ENCODE results near the gene FARSB. TPM values are rescaled to one million over a fixed set of nuclear protein-coding genes. Genes with fewer than 3 reads are reported as not detected.

The FARSB gene
- total and polyA plus RNA-seq, 2 donors (not counting 1 experiment from before 2014, with no cell fraction given), result 9.4 to 34.8 TPM

DNA sequence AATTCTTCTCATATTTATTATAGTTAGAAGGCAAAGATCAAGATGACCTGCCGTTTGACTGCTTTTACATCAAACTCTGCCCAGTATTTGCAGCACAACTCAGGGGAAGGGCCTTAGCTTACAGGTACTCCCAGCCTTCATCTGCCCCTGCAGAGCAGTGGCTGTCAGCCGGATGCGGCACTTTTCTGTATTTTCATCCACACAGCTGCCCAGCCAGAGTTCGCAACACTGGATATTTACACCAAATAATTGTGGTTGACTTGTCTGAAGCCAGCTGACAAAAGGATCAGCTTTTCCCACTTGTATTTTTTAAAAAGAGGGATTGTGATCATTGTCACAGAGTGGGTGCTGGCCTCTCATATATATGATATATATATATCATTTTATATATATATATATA lies 94.7 kb downstream of the FARSB start:
- Histone ChIP-seq H3K4me1 (ENCODE audit: control insufficient read depth, extremely low read depth, insufficient read depth, low read length) (no peaks in the 10 kb centered on the region), H3K27ac (ENCODE audit: insufficient read depth, low read length) (no peak overlapping the region), H4K20me1 (ENCODE audit: control insufficient read depth, extremely low read depth, insufficient read depth, low read length) (no peaks in the 10 kb centered on the region), H3K36me3 (ENCODE audit: control insufficient read depth, insufficient read depth, low read length) (no peaks in the 10 kb centered on the region), H3K4me3 (replicated peaks in 1 of 4; ENCODE audit: control extremely low read depth in 1 of 4, insufficient read depth in 1 of 4, low read depth in 3 of 4, low read length in 4 of 4) (no peak overlapping the region), H3K27me3 (ENCODE audit: control insufficient read depth, insufficient read depth, low read length) (no peaks in the 10 kb centered on the region), H3K9me3 (ENCODE audit: control insufficient read depth, insufficient read depth, low read depth, low read length) (no peaks in the 10 kb centered on the region), H2AFZ (ENCODE audit: low read length) (no peak overlapping the region), H3K4me2 (ENCODE audit: extremely low read depth, insufficient read depth, low read length) (no peak overlapping the region), H3K79me2 (ENCODE audit: control insufficient read depth, insufficient read depth, low read length) (no peaks in the 10 kb centered on the region), H3K9ac (ENCODE audit: insufficient read depth, low read length) (no peak overlapping the region)
- TF ChIP-seq, protein P1, sequence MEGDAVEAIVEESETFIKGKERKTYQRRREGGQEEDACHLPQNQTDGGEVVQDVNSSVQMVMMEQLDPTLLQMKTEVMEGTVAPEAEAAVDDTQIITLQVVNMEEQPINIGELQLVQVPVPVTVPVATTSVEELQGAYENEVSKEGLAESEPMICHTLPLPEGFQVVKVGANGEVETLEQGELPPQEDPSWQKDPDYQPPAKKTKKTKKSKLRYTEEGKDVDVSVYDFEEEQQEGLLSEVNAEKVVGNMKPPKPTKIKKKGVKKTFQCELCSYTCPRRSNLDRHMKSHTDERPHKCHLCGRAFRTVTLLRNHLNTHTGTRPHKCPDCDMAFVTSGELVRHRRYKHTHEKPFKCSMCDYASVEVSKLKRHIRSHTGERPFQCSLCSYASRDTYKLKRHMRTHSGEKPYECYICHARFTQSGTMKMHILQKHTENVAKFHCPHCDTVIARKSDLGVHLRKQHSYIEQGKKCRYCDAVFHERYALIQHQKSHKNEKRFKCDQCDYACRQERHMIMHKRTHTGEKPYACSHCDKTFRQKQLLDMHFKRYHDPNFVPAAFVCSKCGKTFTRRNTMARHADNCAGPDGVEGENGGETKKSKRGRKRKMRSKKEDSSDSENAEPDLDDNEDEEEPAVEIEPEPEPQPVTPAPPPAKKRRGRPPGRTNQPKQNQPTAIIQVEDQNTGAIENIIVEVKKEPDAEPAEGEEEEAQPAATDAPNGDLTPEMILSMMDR (conservative IDR thresholded peaks at IDR 0.05 in 1 of 2, IDR thresholded peaks at IDR 0.05 in 1 of 2; ENCODE audit: low read depth in 1 of 2, low read length in 2 of 2), result no peak
- TF ChIP-seq EZH2 (IDR thresholded peaks at IDR 0.05; ENCODE audit: low read length, missing control alignments), result no peak
- DNase-seq (ENCODE audit: low read depth in 2 of 2), result no peak

DNA sequence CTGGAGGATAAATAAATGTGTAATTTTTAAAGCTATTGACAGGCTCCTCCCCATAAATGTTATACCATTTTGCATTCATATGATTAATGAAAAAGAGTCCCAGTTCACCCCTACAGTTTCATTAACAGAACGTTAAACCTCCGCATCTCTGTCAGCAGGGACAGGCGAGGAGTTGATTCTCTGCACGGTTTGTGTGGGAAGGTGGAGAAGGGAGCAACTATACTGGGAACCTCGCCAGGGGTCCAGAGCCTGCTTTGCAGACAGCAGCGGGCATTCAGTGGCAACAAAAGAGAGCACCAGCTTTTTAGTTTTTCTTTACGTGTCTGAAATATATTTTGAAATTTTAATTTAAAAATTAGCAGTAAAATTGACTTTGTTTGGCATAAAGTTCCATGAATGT lies 101.4 kb downstream of the FARSB start:
- no peak for DNase-seq (ENCODE audit: low read depth in 2 of 2)
- Histone ChIP-seq H3K4me3 (replicated peaks in 1 of 4; ENCODE audit: control extremely low read depth in 1 of 4, insufficient read depth in 1 of 4, low read depth in 3 of 4, low read length in 4 of 4) (no peak overlapping the region), H3K9ac (ENCODE audit: insufficient read depth, low read length) (no peak overlapping the region), H3K79me2 (ENCODE audit: control insufficient read depth, insufficient read depth, low read length) (no peaks in the 10 kb centered on the region), H3K27ac (ENCODE audit: insufficient read depth, low read length) (no peak overlapping the region), H3K9me3 (ENCODE audit: control insufficient read depth, insufficient read depth, low read depth, low read length) (no peaks in the 10 kb centered on the region), H3K4me2 (ENCODE audit: extremely low read depth, insufficient read depth, low read length) (no peak overlapping the region), H2AFZ (ENCODE audit: low read length) (no peak overlapping the region), H3K4me1 (ENCODE audit: control insufficient read depth, extremely low read depth, insufficient read depth, low read length) (no peaks in the 10 kb centered on the region), H3K27me3 (ENCODE audit: control insufficient read depth, insufficient read depth, low read length) (no peaks in the 10 kb centered on the region), H4K20me1 (ENCODE audit: control insufficient read depth, extremely low read depth, insufficient read depth, low read length) (no peaks in the 10 kb centered on the region), H3K36me3 (ENCODE audit: control insufficient read depth, insufficient read depth, low read length) (no peaks in the 10 kb centered on the region)
- no peak for TF ChIP-seq EZH2 (IDR thresholded peaks at IDR 0.05; ENCODE audit: low read length, missing control alignments)
- TF ChIP-seq, protein P1 (conservative IDR thresholded peaks at IDR 0.05 in 1 of 2, IDR thresholded peaks at IDR 0.05 in 1 of 2; ENCODE audit: low read depth in 1 of 2, low read length in 2 of 2), result no peak

DNA sequence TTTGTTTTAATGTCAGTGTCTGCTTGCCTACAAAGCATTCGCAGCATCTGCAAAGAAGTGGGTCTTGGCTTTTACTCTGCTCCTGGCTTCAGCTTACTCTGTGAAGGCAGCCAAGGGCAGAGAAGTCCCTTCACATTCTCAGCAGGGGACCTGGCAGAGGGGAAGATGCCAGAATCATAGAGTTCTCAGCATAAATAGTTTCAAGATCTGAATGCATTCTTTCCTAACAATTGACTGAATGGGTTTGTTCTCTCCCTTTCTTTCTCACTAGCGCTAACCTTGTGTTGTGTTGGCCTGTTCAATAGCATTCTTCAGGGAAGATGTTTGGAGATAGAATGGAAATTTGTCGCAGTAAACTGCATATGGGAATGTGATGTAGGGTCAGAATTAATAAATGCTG lies 106.9 kb downstream of the FARSB start:
- Histone ChIP-seq H3K79me2 (ENCODE audit: control insufficient read depth, insufficient read depth, low read length) (no peaks in the 10 kb centered on the region), H3K27ac (ENCODE audit: insufficient read depth, low read length) (no peak overlapping the region), H3K4me1 (ENCODE audit: control insufficient read depth, extremely low read depth, insufficient read depth, low read length) (no peaks in the 10 kb centered on the region), H3K36me3 (ENCODE audit: control insufficient read depth, insufficient read depth, low read length) (no peaks in the 10 kb centered on the region), H3K9me3 (ENCODE audit: control insufficient read depth, insufficient read depth, low read depth, low read length) (no peaks in the 10 kb centered on the region), H2AFZ (ENCODE audit: low read length) (no peak overlapping the region), H3K27me3 (ENCODE audit: control insufficient read depth, insufficient read depth, low read length) (no peaks in the 10 kb centered on the region), H4K20me1 (ENCODE audit: control insufficient read depth, extremely low read depth, insufficient read depth, low read length) (no peaks in the 10 kb centered on the region), H3K4me2 (ENCODE audit: extremely low read depth, insufficient read depth, low read length) (no peak overlapping the region), H3K9ac (ENCODE audit: insufficient read depth, low read length) (no peak overlapping the region), H3K4me3 (replicated peaks in 1 of 4; ENCODE audit: control extremely low read depth in 1 of 4, insufficient read depth in 1 of 4, low read depth in 3 of 4, low read length in 4 of 4) (no peak overlapping the region)
- peak in 1 of 2 donors; percentile 12 for DNase-seq (ENCODE audit: low read depth in 2 of 2)
- TF ChIP-seq EZH2 (IDR thresholded peaks at IDR 0.05; ENCODE audit: low read length, missing control alignments), result no peak
- TF ChIP-seq, protein P1 (conservative IDR thresholded peaks at IDR 0.05 in 1 of 2, IDR thresholded peaks at IDR 0.05 in 1 of 2; ENCODE audit: low read depth in 1 of 2, low read length in 2 of 2), result no peak

All from fibroblast of lung (primary cell).